ENCODE measurements around the gene CACNA2D2. TPM values are rescaled to one million over a fixed set of nuclear protein-coding genes. Genes with fewer than 3 reads are reported as not detected.
A peak's percentile ranks its signal among the peaks of the same experiment; 100 is the strongest.

CACNA2D2 gene
- total and polyA plus RNA-seq, 2 of the 13 experiments (the other 11 are each of a cell fraction or from before 2014, with no cell fraction given): not detected

DNA sequence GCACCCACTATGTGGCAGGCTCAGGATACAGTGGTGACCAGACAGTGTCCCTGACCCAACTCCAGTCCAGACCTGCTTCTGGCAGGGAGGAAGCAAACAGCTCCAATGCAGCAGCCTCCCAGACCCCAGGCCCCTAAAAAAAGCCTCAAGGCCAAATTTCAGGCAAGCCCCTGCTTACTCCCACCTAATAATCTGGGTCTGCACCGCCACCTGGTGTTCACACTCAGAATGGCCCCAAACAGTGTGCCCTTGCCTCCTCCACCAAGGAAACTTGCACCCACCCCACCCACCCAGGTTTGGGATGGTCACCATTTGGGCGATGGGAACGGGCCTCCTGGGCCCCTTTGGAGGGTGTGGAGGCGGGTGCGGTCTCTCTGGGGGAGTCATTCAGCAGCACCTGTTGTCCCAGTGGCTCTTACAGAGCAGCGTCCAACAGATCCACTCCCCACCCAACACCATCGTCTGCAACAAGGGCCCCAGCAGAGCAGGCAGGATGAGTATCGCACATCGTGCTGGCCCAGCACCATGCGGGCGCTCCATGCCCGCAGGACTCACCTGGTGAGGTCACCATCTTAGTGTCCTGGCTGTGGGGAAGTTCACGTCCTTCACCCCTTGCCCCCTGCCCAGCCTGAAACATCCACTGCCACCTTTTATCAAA lies 46.8 kb upstream of the CACNA2D2 start:
- Histone ChIP-seq H3K27me3 (ENCODE audit: control insufficient read depth in 1 of 2, insufficient read depth in 2 of 2, low read length in 2 of 2) (peaks cover 2 to 25% of the 10 kb centered on the region in 2 experiments; a peak in 3 of 5 replicates), H3K4me3 (replicated peaks in 1 of 3; ENCODE audit: insufficient read depth in 1 of 3, low read depth in 2 of 3, low read length in 3 of 3) (no peak overlapping the region), H3K36me3 (replicated peaks in 1 of 2; ENCODE audit: control insufficient read depth in 1 of 2, insufficient read depth in 2 of 2, low read length in 2 of 2) (no peaks in the 10 kb centered on the region), H3K9me3 (ENCODE audit: low read length) (no peaks in the 10 kb centered on the region), H2AFZ (ENCODE audit: low read length) (no peak overlapping the region), H3K4me2 (ENCODE audit: low read depth, low read length) (no peak overlapping the region), H4K20me1 (ENCODE audit: insufficient read depth, low read length) (peaks cover 2% of the 10 kb centered on the region; the same call in 1 of the 2 replicates), H3K27ac (ENCODE audit: extremely low read length, insufficient read depth, low read length) (no peak overlapping the region), H3K4me1 (ENCODE audit: insufficient read depth, low read length) (no peaks in the 10 kb centered on the region), H3K79me2 (ENCODE audit: insufficient read depth, low read length) (no peaks in the 10 kb centered on the region), H3K9ac (ENCODE audit: insufficient read depth, low read depth, low read length) (no peak overlapping the region)
- POLR2A ChIA-PET: no interaction called here
- CTCF ChIA-PET (ENCODE audit: low intra/inter-chr PET ratio, low total read pairs): interaction anchor here (0.5 to 1.3 kb wide), 5 partner anchors 31 to 114 kb away, joined by 3 to 5 read pairs (median 3); no protein-coding TSS in a partner anchor
- intact Hi-C loops (cut with micrococcal nuclease; ENCODE audit: unreplicated experiment): no loop called here
- TF ChIP-seq STAG1 (CRISPR knock-in tag; IDR thresholded peaks at IDR 0.05): peak; percentile 70
- TF ChIP-seq POGZ (CRISPR knock-in tag; IDR thresholded peaks at IDR 0.05): no peak
- TF ChIP-seq ZNF569 (CRISPR knock-in tag; IDR thresholded peaks at IDR 0.05; ENCODE audit: borderline replicate concordance): no peak
- peak; percentile 30 for TF ChIP-seq XRCC5 (optimal IDR thresholded peaks at IDR 0.05; ENCODE audit: low read length)
- TF ChIP-seq, protein P1, sequence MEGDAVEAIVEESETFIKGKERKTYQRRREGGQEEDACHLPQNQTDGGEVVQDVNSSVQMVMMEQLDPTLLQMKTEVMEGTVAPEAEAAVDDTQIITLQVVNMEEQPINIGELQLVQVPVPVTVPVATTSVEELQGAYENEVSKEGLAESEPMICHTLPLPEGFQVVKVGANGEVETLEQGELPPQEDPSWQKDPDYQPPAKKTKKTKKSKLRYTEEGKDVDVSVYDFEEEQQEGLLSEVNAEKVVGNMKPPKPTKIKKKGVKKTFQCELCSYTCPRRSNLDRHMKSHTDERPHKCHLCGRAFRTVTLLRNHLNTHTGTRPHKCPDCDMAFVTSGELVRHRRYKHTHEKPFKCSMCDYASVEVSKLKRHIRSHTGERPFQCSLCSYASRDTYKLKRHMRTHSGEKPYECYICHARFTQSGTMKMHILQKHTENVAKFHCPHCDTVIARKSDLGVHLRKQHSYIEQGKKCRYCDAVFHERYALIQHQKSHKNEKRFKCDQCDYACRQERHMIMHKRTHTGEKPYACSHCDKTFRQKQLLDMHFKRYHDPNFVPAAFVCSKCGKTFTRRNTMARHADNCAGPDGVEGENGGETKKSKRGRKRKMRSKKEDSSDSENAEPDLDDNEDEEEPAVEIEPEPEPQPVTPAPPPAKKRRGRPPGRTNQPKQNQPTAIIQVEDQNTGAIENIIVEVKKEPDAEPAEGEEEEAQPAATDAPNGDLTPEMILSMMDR (CRISPR knock-in tag; IDR thresholded peaks at IDR 0.05): peak; percentile 78
- TF ChIP-seq SMC3 (IDR thresholded peaks at IDR 0.05; ENCODE audit: low read length): peak; percentile 51; the same call in 1 of the 2 replicates
- peak; percentile 36 for DNase-seq (ENCODE audit: low spot score)
- FAIRE-seq: peak; percentile 15
- peak; percentile 67 for ATAC-seq
- in situ Hi-C loops (cut with HindIII; ENCODE audit: extremely low pct_ligation_motif_present, low pct_unique_long_range_greater_than_20kb): no loop called here
- 80% methylated on average over 1 of the region's 13 CpGs for WGBS (ENCODE audit: low lambda C conversion rate)
- no TSS peak for BruUV-seq (replicated peaks)

Data from HepG2 (cell line).